Ishikawa (cell line): ENCODE measurements around the gene CFAP43.

Source experiments
- CEBPB ChIP-seq: IDR thresholded peaks from 2 replicates; pipeline ENCODE4 v1.6.1; 2012
- CREB1 ChIP-seq: IDR thresholded peaks from 2 replicates; pipeline ENCODE4 v1.6.1; 2012; ENCODE audit warnings: low read depth
- EGR1 ChIP-seq: IDR thresholded peaks from 2 replicates; pipeline ENCODE4 v1.6.1; 2012
- EP300 ChIP-seq: IDR thresholded peaks from 2 replicates; pipeline ENCODE4 v1.6.1; 2012; ENCODE audit warnings: borderline replicate concordance
- FOXM1 ChIP-seq: IDR thresholded peaks from 2 replicates; pipeline ENCODE4 v1.6.1; 2012; ENCODE audit warnings: low read depth, borderline replicate concordance
- NFIC ChIP-seq: IDR thresholded peaks from 2 replicates; pipeline ENCODE4 v1.6.1; 2012
- RAD21 ChIP-seq: IDR thresholded peaks from 2 replicates; pipeline ENCODE4 v1.6.1; 2012; ENCODE audit warnings: low read depth
- TAF1 ChIP-seq: IDR thresholded peaks from 2 replicates; pipeline ENCODE4 v1.6.1; 2012; ENCODE audit warnings: low read depth, mild to moderate bottlenecking
- TCF12 ChIP-seq: IDR thresholded peaks from 2 replicates; pipeline ENCODE4 v1.6.1; 2012; ENCODE audit warnings: low read depth
- TEAD4 ChIP-seq: IDR thresholded peaks from 2 replicates; pipeline ENCODE4 v1.6.1; 2012
- YY1 ChIP-seq: IDR thresholded peaks from 2 replicates; pipeline ENCODE4 v1.6.1; 2012; ENCODE audit warnings: low read depth
- ZBTB7A ChIP-seq: IDR thresholded peaks from 2 replicates; pipeline ENCODE4 v1.6.1; 2012; ENCODE audit warnings: low read depth
- TF ChIP-seq, protein P1 (sequence below): IDR thresholded peaks from 2 replicates; pipeline ENCODE4 v1.6.1; 2012
- TF ChIP-seq, protein P2 (sequence below): IDR thresholded peaks from 2 replicates; pipeline ENCODE4 v1.6.1; 2012
- TF ChIP-seq, protein P3 (sequence below): IDR thresholded peaks from 2 replicates; pipeline ENCODE4 v1.6.1; 2012; ENCODE audit warnings: low read depth, mild to moderate bottlenecking

CFAP43 gene

DNA sequence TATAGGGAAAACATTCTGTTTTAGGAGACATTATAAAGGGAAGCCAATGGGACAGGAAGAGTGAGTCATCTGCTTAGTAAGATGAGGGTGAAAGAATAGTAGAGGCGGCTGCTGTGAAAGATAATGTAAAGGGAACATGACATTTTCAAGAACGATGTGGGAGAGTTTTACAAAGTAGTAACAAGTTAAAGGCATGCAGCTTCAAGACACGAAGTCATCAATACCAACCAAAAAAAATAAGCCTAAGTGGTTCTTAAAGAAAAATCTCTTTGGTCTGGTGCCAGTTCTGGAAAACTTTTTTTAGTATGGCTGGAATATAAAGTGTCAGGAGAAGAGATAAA, 28.6 kb upstream of the CFAP43 start:
- TF ChIP-seq TAF1 (no peak), YY1 (no peak), NFIC (no peak), RAD21 (no peak), EP300 (no peak), ZBTB7A (no peak), CREB1 (no peak), TCF12 (no peak), FOXM1 (no peak), TEAD4 (no peak), EGR1 (no peak), CEBPB (no peak)
- TF ChIP-seq, protein P1, sequence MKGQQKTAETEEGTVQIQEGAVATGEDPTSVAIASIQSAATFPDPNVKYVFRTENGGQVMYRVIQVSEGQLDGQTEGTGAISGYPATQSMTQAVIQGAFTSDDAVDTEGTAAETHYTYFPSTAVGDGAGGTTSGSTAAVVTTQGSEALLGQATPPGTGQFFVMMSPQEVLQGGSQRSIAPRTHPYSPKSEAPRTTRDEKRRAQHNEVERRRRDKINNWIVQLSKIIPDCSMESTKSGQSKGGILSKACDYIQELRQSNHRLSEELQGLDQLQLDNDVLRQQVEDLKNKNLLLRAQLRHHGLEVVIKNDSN: no peak
- TF ChIP-seq, protein P2, sequence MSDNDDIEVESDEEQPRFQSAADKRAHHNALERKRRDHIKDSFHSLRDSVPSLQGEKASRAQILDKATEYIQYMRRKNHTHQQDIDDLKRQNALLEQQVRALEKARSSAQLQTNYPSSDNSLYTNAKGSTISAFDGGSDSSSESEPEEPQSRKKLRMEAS: no peak
- TF ChIP-seq, protein P3, sequence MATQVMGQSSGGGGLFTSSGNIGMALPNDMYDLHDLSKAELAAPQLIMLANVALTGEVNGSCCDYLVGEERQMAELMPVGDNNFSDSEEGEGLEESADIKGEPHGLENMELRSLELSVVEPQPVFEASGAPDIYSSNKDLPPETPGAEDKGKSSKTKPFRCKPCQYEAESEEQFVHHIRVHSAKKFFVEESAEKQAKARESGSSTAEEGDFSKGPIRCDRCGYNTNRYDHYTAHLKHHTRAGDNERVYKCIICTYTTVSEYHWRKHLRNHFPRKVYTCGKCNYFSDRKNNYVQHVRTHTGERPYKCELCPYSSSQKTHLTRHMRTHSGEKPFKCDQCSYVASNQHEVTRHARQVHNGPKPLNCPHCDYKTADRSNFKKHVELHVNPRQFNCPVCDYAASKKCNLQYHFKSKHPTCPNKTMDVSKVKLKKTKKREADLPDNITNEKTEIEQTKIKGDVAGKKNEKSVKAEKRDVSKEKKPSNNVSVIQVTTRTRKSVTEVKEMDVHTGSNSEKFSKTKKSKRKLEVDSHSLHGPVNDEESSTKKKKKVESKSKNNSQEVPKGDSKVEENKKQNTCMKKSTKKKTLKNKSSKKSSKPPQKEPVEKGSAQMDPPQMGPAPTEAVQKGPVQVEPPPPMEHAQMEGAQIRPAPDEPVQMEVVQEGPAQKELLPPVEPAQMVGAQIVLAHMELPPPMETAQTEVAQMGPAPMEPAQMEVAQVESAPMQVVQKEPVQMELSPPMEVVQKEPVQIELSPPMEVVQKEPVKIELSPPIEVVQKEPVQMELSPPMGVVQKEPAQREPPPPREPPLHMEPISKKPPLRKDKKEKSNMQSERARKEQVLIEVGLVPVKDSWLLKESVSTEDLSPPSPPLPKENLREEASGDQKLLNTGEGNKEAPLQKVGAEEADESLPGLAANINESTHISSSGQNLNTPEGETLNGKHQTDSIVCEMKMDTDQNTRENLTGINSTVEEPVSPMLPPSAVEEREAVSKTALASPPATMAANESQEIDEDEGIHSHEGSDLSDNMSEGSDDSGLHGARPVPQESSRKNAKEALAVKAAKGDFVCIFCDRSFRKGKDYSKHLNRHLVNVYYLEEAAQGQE: no peak

DNA sequence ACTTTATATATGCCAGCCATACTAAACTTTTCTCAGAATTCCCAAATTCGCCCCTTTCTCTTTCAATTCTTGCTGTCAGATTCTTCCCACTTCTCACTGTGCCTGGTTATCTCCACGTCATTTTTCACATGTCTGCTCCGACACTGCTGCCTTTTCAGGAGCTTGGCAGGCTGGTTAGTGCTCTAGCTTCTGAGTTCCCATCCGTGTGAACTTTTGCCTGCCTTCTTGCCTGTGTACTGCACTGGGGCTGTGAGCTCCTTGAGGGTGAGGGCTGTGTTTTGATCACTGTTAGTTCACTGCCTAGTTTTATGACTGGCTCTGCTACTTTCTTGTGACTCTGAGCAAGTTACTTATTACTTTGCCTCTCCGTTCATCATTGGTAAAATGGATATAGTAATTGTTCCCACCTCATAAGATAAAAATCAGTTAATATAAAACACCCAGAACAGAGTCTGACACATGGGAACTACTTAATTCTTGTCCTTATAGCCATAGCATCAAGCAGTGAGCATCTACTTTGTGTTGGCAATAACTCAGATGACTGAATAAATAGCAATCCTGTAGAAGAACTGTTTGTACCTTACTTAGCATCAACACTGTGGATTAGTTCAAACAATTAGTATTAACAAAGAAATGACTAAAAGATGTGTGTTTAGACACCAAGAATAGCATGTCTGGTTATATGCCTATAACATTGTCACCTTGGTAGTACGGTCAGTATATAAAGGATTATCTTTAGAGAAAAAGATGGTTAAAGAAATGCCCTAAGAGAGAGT, 28.0 kb upstream of the CFAP43 start:
- no peak for TF ChIP-seq CREB1
- no peak for TF ChIP-seq TEAD4
- TF ChIP-seq, protein P2: no peak
- no peak for TF ChIP-seq TAF1
- TF ChIP-seq EGR1: no peak
- TF ChIP-seq, protein P3: no peak
- no peak for TF ChIP-seq RAD21
- TF ChIP-seq FOXM1: no peak
- TF ChIP-seq YY1: no peak
- TF ChIP-seq NFIC: no peak
- TF ChIP-seq CEBPB: no peak
- TF ChIP-seq EP300: no peak
- TF ChIP-seq, protein P1: no peak
- no peak for TF ChIP-seq ZBTB7A
- no peak for TF ChIP-seq TCF12

DNA sequence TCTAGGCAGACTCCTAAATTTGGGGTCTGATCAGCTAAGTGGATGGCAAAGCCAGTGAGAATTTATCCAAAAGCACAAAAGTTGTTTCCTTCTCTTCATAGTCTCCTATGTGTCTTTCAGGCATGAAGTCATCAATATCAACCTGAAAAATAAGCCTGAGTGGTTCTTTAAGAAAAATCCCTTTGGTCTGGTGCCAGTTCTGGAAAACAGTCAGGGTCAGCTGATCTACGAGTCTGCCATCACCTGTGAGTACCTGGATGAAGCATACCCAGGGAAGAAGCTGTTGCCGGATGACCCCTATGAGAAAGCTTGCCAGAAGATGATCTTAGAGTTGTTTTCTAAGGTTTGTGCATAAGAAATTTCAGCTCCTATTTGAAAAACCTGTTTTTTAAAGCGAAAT, 27.3 kb upstream of the CFAP43 start:
- no peak for TF ChIP-seq EP300
- TF ChIP-seq, protein P1: no peak
- TF ChIP-seq, protein P3: no peak
- no peak for TF ChIP-seq TAF1
- no peak for TF ChIP-seq TEAD4
- TF ChIP-seq RAD21: no peak
- TF ChIP-seq FOXM1: no peak
- no peak for TF ChIP-seq NFIC
- TF ChIP-seq, protein P2: no peak
- TF ChIP-seq CEBPB: no peak
- TF ChIP-seq ZBTB7A: no peak
- no peak for TF ChIP-seq EGR1
- no peak for TF ChIP-seq YY1
- no peak for TF ChIP-seq CREB1
- TF ChIP-seq TCF12: no peak
